Fibroblast of villous mesenchyme (primary cell): ENCODE data around the gene LSM12. TPM values are rescaled to one million over a fixed set of nuclear protein-coding genes. Genes with fewer than 3 reads are reported as not detected.
"Not testable (repeated sequence)": the region's sequence is repeated elsewhere in the genome, so short reads cannot be mapped to it uniquely, and the experiment has no call there.

Source experiments
- DNase-seq: peaks from one replicate; pipeline ENCODE4 v3.0.0-alpha.2; 2010; ENCODE audit warnings: low read depth
- H3K4me3 ChIP-seq: 2 replicates; pipeline ENCODE4 v1.5.1; 2011; ENCODE audit warnings: low read depth, mild to moderate bottlenecking, low read length
- CTCF ChIP-seq: IDR thresholded peaks from 2 replicates; pipeline ENCODE4 v1.5.1; 2012; ENCODE audit warnings: low read depth, mild to moderate bottlenecking, low read length; ENCODE audit not compliant: insufficient read depth
- total RNA-seq: library from RNA; depleted of rRNA; stranded (reverse); fragments of >200 nt; gene quantifications from 2 replicates; pipeline ENCODE4 v1.2.3, GENCODE V29; 2012

The LSM12 gene
- total RNA-seq, 1 donor, result 82.5 TPM

- peak; percentile 37 for DNase-seq
- no peak for TF ChIP-seq CTCF
- H3K4me3 ChIP-seq, result no peak overlapping the region
Measured at GRCh38 chr17:44053125-44053872, 13.2 kb downstream of the LSM12 start.

GRCh38 chr17:44049294-44050060, 17.0 kb downstream of the LSM12 start:
- no peak overlapping the region for H3K4me3 ChIP-seq
- no peak for DNase-seq
- TF ChIP-seq CTCF, result no peak

DNA sequence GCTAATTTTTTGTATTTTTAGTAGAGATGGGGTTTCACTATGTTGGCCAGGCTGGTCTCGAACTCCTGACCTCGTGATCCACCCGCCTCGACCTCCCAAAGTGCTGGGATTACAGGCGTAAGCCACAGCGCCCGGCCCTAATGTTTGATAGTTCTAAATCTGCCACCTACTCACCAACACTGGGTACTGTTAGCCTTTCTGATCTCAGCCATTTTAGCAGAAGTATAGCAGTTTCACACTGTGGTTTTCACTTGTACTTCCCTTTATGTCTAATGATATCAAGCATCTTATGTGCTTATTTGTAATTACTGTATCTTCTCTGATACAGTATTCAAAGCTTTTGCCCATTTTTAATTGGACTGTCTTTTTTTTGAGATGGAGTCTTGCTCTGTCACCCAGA, 19.6 kb downstream of the LSM12 start:
- not testable (repeated sequence) for DNase-seq, H3K4me3 ChIP-seq

DNA sequence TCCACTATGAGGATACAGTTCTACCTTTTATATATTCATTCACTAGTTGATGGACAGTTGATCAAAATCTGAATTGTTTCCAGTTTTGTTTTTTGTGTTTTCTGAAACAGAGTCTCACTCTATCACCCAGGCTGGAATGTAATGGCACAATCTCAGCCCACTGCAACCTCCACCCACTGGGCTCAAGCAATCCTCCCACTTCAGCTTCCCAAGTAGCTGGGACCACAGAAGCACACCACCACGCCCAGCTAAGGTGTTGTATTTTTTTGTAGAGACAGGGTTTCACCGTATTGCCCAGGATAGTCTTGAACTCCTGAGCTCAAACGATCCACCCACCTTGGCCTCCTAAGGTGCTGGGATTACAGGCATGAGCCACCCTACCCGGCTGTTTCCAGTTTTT, 21.0 kb downstream of the LSM12 start:
- no peak for DNase-seq
- no peak overlapping the region for H3K4me3 ChIP-seq
- TF ChIP-seq CTCF, result no peak

GRCh38 chr17:44044071-44044470, 22.4 kb downstream of the LSM12 start:
- TF ChIP-seq CTCF, result no peak
- no peak overlapping the region for H3K4me3 ChIP-seq
- DNase-seq, result peak; percentile 42

DNA sequence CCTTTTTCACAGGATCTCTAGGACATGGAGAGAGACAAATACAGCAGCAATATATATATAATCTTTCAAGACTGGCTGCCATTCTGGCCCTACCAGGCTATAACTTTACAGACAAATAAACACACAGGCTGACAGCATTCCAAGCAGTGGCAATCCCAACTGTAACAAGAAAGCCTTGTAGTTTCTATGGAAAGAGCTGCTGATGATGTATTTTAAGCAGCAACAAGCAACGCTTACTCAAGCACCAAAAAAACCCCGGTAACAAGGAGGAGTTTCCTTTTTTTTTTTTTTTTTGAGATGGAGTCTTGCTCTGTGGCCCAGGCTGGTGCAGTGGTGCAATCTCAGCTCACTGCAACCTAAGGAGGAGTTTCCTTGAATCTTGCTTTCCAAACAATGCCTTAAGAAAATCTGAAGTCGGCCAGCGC, 23.2 kb downstream of the LSM12 start:
- no peak overlapping the region for H3K4me3 ChIP-seq

More for the DNA sequence above, 23.2 kb downstream of the LSM12 start:
- DNase-seq, result peak; percentile 77
- TF ChIP-seq CTCF, result no peak
